Ureter (tissue), 1 donor: ENCODE measurements around the gene PLEKHG3. TPM values are rescaled to one million over a fixed set of nuclear protein-coding genes. Genes with fewer than 3 reads are reported as not detected.

Experiments
- DNase-seq: peaks from one replicate; pipeline ENCODE4 v3.0.0-alpha.2; 2020; ENCODE audit warnings: low spot score
- total RNA-seq: library from RNA; stranded (reverse); gene quantifications from one replicate; pipeline ENCODE4 v1.2.4, GENCODE V29; 2023
- donor health status: DM: yes; HTN: yes; CAD: no.

The PLEKHG3 gene
- total RNA-seq, 1 donor from 2014 or later: 111 TPM

- DNase-seq: no peak
These were observed 41.4 kb downstream of the PLEKHG3 start for GRCh38 chr14:64745511-64746091.

DNA sequence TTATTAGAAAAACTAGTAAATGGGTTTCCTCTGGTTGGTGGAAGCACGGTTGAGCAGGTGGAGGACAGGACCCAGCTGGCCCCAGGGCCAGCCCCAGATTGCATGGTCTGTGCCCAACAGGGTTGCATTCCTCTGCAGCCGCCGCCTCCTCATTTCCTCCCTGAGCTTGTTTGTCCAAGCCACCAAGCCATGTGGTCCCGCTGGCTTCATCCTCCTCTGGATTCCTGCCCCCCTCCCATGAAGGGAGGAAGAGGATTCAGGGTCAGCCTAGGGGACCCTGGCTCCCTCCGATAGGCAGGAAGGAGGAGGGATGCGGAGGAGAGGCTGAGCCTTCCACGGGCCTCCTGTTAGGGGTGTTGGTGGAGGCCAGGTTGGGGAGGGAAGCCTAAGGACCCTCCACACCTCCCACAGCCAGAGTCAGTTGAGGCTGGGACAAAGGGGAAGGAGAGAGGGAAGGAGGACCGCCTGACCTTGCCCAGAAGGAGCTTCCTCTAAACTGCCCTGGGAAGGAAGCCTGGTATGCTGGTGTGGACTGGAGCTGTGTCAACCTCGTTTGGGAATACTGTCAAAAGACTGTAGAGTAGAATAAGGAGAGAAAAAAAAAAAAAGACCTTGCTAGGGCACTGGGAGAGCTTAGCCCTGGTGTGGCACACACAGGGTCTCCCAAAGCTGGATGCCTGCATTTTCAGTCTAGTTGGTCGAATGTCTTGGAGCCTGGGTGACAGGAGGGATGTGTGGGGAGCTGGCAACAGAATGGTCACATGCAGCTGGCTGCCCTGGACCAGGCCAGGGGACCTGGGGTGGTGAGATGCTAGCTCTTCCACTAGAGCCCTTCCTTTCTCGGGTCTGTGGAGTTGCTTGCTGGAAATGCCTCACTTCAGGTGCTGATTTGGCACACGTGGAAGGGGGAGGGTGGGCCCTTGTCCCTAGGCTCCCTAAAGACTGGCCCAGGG, 42.4 kb downstream of the PLEKHG3 start:
- DNase-seq: peak; percentile 72

GRCh38 chr14:64747327-64747726, 43.1 kb downstream of the PLEKHG3 start:
- DNase-seq: no peak

DNA sequence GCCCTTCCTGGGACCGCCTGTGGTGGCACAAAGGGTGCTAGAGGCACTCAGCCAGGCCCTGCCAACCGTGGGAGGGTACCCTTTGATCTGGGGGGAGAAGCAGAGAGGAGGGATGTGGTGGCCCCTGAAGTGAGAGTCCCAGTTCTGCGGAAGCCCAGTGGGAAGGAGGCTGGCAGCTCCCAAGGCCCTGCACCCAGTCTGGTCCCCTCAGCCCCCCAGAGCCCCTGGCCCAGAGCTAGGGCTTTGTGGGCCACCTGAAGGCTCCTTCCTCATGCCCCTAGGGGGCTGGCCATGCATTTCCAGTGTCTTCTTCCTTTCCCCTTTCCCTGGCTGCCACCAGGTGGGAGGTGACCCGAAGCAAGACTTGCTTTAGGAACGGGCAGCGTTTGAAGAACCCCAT, 44.3 kb downstream of the PLEKHG3 start:
- DNase-seq: no peak

DNA sequence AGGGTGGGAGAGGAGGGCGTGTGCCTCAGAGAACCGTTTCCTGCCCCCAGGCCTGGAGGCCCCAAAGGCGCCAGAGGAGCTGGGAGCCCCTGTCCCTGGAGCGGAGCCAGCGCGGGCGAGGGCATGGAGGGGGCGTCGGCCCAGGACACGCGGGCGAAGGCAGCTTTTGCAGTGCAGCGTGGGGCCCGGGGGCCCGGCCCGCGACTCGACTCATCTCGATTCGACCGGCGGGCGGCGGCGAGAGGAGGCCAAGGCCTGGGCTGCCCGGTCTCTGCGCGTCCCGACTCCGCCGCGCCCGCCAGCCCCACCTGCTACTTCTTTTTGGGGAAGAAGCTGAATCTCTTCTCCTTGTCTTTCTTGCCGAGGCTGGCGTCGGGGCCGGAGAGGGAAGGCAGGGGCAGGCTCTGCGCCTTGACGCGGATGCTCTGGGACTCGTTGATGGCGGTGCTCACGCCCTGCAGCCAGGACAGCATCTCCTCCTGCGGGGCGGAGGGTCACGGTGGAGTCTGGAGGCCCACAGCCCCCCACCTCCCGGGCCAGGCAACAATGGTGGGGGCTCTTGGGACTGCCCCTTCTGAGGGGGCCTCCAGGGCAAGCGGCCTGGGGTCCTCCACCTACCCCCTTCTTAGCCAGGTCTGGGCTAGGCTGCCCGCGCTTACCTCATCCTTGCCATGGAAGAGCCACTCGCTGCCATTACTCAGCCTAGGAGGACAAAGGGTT, 44.9 kb downstream of the PLEKHG3 start:
- DNase-seq: no peak

DNA sequence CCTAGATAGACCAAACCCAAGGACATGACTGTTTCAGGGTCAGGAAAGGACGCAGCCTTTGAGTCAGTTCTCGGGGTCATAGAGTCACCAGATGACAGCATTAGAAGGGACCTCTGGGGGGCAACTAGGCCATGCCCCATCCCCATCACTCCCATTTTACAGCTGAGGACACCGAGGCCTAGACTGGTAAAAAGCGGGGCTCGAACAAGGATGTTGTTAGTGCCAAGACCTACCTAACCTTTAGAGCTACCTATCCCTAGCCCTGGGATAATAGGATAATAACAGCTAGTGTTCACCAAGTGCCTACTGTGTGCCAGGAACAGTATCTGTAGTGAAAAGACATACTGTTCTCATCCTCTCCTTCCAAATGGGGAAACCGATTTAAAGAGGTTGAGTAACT, 48.7 kb downstream of the PLEKHG3 start:
- no peak for DNase-seq

GRCh38 chr14:64753374-64753773, 49.1 kb downstream of the PLEKHG3 start:
- DNase-seq: no peak

- no peak for DNase-seq
These were observed 49.8 kb downstream of the PLEKHG3 start for GRCh38 chr14:64753999-64754398.

DNA sequence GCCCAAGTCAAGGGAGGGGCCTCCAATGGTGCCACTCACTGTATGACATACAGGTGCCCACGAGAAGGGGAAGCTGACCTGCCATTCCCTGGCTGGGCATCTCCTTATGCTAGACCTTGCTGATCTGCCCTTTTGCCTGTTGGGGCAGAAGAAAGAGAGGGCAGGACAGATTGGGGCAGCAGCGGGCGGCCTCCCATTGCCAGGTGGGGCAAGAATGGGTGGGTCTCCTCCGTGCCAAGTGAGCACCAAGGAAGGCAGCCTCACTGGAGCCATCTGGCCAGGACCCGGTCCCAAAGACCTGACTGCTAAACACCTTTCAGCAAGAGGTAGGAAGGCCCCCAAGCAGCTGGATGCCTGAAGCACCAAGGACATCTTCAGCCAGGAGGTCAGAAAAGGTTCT, 50.5 kb downstream of the PLEKHG3 start:
- no peak for DNase-seq

DNA sequence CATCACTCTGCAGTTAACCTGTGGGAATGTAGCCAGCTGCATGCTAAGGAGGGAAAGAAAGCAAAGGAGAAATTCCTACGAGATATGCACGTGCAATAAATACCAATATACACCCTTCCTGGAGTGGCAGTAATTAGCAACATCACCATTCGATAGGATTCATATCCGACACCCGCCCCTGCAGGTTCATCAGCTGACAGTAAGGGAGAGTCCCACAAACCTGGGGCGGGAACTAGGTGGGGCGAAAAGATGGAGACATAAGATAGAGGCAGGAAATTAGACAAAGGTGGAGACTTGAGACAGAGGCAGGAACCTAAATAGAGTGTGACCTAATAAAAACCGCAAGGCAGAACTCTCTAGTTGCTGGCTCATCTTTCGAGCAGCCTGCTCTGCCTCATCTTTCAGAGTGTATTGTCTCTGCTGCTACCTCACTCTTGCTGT, 51.6 kb downstream of the PLEKHG3 start:
- DNase-seq: no peak

DNA sequence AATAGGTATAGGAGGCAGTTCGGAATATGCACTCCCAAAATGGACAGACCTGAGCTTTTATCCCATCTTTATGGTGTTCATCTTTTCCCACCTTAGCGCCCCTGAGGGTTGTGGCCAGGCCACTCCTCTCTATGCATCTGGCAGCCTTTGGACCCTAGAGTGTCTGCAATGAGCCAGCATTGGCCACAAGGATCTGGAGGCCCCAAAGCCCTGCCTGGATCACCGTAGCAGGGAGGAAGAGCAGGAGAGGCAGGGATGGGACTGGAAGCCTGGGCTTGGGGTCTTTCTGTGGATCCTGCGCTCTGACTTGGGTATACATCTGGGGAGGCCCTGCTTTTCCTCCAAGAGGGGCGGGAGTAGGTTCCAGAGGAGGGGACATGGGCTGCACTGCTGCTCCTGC, 52.5 kb downstream of the PLEKHG3 start:
- no peak for DNase-seq

GRCh38 chr14:64757601-64758000, 53.4 kb downstream of the PLEKHG3 start:
- no peak for DNase-seq

DNA sequence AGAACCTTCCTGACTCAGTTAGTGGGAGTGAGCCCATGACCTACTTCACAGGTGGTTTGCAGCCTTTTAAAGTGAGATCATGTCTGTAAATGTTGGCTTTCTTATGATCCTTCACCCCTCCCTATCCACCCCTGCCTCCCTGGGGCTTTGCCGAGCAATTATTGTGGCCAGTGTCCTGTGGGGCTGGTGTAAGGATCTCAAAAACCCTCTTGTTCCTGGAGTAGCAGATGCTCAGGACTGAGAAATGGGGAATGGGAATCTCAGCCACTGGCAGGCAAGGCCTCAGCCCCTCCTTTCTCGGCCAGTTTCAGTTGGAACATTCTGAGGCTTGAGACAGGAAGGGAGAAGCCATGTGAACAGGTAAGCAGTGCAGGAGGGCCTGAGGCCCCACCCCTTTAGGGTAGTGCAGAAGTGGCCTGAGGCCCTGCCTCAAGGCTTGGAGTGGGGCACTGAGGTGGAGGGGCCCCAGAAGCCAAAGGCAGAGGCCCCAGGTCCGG, 53.8 kb downstream of the PLEKHG3 start:
- no peak for DNase-seq

- peak; percentile 77 for DNase-seq
These were observed 54.7 kb downstream of the PLEKHG3 start for GRCh38 chr14:64758691-64759554.

DNA sequence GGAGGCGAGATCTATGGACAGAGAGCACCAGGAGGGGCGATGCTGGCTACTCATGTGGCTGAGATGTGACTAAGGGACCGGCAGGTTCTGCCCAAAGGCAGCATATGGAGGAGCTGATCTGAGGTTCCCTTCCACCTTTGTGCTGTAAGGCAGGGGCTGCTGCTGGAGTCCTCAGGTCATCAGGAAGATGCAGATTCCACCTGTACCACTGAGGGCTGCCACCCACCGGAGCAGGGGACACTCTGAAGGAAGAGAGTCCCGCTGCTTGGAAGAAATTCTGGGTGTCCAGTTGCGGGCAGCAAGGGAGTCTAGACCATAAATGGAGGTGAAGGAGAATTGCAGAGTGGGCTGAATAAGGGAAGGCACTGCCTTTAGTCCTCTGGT, 55.3 kb downstream of the PLEKHG3 start:
- DNase-seq: no peak

DNA sequence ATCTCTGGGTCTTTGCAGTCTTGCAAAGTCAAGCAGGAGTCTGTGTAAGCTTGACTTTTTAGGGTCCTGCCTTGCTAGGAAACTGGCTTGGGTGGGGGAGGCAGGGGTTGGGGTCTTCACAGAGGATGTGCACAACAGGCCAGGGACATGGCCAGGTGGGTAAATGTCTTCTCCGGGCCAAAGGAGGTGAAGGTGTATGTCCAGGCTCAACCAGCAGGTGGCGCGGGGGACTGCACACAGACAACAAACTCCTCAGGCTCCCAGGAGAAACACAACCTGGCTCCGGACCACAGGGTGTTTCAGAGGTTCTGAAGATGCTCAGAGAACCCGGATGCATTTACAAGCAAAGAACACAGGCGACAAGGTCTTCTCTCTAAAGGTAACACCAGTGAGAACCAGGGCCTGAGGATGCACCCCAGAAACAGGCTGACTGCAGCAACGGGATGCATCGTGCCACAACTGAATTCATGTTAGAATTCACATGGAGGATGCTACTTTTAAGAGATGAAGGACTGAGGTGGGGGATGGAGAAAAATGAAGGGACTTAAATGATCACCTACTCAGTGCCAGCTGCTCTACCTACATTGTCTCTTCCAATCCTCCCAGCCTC, 56.0 kb downstream of the PLEKHG3 start:
- DNase-seq: no peak

DNA sequence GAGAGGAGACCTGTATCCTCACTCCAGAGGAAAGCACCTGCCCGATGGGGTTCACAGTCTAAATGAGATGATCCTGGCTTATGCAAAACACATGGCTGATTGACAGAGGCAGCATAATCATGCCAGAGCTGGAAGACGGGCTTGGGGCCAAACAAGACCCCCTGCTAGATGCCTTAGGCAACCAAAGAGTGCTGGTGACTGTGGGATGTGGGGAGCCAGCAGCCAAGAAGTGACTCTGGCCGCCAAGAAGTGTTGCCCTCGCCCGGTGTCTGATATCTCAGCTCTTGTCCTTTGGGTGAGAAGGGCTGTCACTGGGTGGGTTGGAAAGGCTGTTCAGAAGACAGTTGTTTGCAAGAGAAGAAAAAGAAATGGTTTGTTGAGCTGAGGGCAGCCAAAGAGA, 56.7 kb downstream of the PLEKHG3 start:
- DNase-seq: no peak

DNA sequence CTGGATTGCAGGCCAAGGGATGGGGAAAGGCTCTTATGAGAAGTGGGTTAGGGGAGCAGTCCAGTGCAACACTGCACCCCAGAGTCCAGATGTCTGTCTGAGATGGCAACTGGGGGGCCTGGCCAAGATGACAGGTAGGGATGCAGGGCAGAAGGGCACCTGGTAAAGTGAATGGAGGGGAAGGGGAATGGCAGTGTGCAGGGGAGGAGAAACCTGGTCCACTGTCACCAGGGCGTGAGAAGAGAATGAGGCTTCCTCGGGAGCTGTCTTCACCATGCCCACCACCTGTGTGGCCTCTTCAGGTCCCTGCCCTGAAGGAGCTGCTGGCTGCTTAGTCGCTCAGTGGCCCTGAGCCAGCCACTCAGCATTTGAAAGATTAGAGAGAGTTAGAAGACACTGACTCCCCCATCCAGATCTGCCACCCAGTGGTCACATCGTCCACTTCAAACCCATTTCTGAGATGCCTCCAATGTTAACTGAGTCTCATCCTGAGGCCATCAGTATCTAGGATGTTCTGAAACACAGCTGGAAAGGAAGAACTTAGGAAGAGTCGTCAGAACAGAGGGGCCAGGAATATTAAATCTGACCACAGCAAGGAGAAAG, 57.3 kb downstream of the PLEKHG3 start:
- DNase-seq: no peak

- DNase-seq: peak; percentile 90
These were observed 58.1 kb downstream of the PLEKHG3 start for GRCh38 chr14:64762044-64763034.
